Dermis microvascular lymphatic vessel endothelial cell (primary cell): ENCODE results near the gene CACNA1B. TPM values are rescaled to one million over a fixed set of nuclear protein-coding genes. Genes with fewer than 3 reads are reported as not detected.
"Not testable (repeated sequence)": the region's sequence is repeated elsewhere in the genome, so short reads cannot be mapped to it uniquely, and the experiment has no call there.

ENCODE experiments used
- DNase-seq, 2 donors: peaks; one replicate each; pipeline versions ENCODE4 v3.0.0 to v3.0.0-alpha.2; 2010; ENCODE audit warnings: low read depth in 2 of 2
- total RNA-seq: library from RNA; depleted of rRNA; stranded (reverse); fragments of >200 nt; gene quantifications from 2 replicates; pipeline ENCODE4 v1.2.1, GENCODE V29; 2014

CACNA1B gene
- total RNA-seq, 1 donor from 2014 or later: under 0.01 TPM

DNA sequence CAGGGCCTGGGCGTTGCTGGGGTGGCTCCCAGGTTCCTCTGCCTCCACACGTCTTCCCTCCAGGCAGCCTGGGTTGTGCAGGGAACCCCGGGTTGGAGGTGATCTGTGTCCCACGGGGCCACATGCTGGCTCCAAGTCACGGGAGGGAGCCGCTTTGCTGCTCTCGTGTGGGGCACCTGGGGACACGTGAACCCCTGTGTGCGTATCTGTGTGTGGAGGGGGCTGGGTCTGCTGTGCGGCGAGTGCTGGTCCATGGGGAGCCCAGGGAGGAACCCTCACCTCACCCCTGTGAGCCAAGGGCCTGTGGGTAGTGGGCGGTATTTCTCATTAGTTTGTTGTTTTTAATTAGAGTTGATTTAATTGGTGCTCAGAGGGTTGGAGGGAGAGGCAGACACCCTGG lies 7.5 kb downstream of the CACNA1B start:
- not testable (repeated sequence) for DNase-seq

DNA sequence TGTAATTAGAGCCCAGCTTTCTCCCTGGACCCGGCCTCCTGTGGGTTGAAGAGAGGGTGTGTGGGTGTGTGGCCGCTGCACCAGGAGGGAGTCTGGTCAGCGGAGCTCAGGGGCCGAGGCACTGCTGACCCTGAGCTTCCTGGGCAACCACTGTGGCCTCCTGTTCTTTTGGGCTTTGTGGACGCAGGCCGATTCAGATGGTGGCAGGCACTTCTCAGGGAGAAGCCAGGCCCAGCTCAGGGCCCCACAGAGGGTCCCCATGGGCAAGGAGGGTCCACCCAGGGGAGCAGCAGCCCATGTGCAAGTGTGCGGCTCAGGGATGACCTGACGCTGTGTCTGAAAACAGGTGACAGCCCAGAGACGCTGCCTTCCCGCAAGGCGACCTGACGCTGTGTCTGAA lies 11.0 kb downstream of the CACNA1B start:
- DNase-seq: not testable (repeated sequence)

DNA sequence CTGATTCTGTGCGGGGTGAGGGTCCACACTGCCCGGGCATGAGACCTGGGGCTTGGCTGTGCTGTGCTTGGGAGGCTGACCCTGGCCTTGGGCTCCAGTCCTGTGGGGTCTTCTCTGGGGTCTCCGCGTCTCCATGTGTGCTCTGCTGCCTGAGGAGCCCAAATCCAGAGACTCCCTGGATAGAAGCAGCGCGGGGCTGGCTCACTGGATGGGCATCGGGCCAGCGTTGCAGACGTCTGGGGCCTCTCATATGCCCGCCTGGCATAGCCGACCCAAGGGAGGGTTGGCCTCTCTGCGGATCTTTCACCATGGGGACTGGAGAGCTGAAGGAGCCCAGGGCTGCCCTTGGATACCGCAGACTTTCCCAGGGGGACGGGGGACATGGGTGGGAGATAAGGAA lies 12.4 kb downstream of the CACNA1B start:
- DNase-seq: not testable (repeated sequence)

DNA sequence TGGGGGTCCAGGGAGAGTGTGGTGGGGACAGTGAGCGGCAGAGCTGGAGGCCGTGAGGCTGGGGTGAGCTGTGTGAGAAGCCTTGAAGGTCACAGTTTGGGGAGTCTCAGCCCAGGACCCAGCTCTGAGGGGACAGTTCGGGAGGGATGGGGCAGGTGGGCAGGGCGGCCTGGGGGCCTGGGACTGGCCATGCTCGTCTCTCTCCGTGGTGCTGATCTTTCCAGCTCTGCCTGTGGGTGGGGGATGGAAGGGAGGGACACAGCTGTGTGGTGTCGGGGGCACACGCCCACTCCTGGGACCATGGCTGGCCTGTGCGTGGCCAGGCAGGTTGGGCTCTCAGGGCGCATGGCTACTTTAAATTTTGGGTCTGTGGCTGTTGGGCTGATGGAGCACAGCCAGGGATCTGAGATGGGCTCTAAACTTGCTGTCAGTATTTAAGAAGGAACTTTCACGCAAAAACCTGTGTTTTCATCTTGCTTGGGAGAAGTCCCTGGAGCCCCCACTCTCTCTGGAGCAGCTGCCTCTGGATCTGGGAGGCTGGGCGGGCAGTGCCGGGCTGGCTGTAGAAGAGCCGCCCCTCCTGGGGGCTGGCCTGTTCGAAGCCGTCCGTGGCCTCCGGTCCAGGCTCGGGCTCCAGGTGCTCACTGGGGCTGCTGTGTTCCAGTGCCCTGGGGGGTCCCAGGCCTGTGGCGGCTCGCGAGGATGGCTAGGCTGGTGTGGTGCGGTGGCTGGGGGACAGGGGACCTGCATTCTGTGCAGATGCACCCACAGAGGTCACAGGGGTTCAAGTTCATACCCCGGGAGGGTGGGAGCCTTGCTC lies 13.4 kb downstream of the CACNA1B start:
- DNase-seq: not testable (repeated sequence)

DNA sequence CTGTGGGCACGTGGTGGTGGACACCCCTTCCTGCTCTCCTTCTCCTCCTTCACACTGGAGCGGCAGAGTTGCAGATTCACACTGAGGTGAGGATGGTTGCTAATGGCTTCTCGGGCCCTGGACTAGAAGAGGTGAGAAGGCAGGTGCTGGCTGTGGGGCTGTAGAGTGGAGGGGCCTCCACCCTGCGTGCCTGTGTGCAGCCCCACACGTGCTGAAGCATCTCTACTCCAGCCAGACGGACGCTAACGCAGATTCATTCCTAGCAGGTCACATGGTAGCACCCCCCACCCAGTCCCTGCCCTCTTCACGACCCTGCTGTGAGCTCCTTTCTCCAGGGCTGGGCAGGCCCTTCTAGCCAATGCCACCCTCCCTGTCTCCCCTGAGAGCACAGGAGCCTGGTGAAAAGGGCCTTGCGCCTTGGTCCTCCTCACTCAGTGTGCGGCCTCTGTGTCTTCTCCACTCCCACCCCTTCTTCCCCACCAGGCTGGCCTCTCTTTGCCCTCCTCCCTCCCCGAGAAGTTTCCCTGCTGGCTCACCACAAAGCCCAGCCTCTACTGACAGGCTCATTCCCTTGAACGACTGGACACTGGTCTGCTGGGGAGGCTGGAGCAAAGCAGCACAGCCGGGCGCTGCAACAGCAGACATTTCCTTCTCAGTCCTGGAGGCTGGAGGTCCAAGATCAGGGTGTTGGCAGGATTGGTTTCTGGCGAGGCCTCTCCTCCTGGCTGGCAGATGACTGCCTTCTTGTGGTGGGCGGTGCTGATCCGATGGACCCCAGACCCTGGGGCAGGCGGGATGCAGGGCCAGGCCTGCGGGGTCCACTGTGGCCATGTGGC lies 14.2 kb downstream of the CACNA1B start:
- DNase-seq: no peak

DNA sequence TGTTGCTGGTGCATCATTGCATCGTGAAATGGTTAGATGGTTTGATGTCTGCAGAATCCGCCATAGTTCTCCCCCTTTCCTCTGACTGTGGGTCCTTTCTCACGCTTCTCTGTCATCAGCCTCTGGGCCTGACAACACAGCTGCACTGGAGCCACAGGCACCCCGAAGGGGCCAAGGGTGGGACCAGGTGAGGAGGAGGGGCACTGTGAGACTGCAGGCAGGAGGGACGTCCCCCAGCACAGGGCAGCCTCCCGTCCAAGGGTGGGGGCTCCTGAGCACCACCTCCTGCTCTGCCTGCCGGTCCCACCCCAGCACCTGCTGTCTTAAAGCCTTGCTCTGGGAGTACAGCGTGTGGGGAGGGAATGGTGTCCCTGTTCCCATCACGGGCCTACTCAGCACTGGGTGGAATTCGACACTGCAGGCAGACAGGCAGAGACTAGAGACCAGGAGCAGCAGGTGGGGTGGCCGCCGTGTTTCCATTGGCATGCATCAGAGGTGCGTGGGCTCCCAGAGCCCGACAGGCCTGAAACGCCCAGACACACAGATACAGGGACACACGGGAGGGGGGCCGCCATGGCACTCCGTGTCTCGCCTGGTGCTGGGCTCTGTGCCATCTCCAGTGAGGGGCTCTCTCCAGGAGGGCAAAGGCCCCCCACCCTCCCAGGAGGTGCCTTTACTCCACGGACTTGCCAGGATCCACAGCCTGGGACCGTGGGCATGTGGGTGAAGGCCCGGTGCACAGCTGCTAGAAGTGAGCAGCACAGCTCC lies 15.0 kb downstream of the CACNA1B start:
- DNase-seq: no peak

DNA sequence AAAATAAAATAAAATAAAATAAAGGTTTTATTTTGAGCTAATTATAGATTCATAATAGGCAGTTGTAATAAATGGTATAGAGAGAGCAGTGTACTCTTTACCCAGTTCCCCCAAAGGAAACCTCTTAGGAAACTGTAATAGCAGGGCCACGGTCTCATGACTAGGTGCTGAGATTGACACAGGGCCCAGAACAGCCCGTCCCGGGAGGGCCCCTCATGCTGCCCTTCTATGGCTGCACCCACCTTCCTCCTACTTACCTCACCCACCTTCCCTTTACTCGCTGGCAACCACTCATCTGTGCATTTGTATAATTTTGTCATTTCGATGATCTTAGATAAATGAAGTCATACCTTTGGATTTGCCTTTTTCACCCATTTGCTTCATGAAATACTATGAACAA lies 16.1 kb downstream of the CACNA1B start:
- DNase-seq: no peak

DNA sequence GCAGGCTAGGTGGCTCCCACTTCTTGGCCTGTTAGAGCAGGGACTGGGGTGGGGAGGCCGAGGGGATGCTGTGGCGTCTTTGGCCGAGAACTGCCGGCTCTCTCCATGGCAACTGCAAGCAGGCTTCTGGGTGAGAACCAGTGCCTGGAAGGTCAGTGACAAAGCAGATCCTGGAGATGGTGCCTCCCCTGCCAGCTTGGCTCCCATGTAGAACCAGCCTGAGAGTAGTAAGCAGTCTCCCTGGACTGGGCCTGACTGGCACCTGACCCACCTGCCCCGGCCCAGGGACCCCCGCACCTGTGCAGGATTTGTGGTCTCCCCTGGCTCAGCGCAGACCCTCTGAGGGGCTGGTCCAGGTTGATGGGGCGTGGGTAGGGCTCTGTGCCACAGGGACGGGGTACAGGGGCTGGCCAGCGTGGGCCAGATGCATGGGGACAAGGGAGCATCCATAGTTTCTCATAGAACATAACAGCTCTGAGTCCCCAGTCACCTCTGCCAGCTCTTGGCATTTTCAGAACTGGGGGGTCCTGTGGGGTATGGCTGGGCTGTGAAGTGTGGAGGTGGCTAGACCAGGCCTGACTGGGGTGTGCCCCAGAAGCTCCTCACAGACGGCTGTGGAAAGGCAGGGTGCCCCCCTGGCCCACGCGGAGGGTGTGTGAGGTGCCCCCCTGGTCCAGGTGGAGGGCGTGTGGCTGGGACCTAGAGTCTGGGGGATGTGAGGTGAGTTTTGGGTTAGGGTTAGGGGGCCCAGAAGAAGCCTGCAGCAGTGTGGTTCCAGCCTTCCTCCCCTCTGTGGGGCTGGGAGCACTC lies 22.2 kb downstream of the CACNA1B start:
- DNase-seq: no peak

DNA sequence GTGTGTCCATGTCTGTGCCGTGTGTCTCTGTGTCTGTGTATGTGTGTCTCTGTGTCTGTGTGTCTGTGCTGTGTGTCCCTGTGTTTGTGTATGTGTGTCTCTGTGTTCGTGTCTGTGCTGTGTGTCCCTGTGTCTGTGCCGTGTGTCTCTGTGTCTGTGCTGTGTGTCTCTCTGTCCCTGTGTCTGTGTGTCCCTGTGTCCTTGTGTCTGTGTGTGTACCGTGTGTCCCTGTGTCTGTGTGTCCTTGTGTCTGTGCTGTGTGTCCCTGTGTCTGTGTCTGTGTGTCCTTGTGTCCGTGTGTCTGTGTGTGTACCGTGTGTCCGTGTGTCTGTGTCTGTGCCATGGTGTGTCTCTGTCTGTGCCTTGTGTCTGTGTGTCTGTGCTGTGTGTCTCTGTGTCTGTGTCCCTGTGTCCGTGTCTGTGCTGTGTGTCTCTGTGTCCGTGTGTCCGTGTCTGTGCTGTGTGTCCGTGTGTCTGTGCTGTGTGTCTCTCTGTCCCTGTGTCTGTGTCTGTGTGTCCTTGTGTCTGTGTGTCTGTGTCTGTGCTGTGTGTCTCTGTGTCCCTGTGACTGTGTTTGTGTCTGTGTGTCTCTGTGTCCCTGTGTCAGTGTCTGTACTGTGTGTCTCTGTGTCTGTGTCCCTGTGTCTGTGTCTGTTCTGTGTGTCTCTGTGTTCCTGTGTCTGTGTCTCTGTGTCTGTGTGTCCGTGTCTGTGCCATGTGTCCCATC lies 23.2 kb downstream of the CACNA1B start:
- DNase-seq: no peak

DNA sequence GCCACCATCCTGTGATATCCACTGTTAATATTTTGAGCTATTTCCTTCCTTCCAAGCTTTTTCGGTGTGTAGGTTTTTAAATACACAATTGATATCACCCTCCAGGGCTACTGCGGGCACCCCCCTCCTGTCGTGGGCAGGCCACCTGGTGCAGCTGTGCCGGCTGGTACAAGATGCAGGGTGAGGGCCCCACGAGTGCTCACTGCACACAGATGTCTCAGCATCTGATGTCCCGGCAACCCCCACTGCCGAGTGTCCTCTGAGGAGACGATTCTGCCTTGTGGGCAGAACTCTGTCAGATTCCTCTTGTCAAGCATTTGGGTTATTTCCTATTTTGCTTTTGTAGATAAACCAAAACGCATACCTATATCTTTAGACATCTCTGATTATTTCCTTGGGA lies 25.1 kb downstream of the CACNA1B start:
- no peak for DNase-seq

DNA sequence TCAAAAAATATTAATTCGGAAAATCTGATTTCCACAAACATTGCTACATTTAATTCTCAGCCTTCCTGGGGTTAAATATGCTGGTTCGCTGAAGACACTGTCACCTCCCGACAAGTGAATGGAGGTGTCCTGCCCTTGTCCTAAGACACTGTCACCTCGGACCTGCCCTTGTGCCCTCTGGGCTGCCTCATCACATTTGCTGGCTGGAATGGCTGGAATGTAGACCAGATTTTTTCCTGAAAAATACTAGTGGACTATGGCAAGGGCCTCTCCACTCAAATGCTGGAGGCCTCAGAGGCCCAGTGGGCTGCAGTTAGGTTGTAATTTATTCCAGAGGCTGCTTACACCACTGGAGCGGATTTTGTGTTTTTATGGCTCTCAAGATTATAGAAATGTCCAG lies 28.2 kb downstream of the CACNA1B start:
- no peak for DNase-seq

DNA sequence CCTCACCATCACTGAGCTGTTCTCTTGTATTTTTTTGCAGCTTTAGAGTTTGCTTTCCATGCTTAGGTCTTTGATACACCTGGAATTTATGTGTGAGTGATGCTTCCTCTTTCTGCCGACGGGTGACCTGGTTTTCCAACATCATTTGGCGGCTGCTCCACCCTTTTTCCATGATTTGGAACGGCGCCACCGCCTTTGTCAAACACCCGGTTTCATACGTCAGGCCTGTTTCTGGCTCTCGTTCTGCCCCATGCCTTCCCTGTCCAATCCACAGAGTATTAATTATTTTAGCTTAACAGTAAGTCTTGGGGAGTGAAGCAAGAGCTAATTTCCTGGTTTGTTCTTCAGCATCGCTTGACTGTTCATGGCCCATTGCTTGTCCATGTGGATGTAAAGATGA lies 30.2 kb downstream of the CACNA1B start:
- DNase-seq: no peak

DNA sequence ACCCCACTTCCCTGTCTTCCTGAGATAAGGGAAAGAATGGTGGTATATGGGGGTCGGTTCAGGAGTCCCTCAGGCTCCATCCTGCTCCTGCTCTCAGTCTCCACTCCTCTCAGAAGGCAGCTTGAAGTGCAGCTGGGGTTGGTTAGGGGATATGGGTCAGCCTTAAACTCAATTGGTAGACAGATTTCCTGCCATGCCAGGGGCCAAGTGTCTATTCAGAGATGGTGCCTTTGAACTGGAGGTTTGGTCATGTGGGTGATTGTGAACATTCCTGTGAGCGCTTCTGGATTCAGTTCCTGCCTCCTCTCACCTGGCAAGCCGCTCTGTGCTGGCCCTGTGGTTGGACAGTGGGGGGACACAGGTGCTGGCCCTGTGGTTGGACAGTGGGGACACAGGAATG lies 35.1 kb downstream of the CACNA1B start:
- no peak for DNase-seq

DNA sequence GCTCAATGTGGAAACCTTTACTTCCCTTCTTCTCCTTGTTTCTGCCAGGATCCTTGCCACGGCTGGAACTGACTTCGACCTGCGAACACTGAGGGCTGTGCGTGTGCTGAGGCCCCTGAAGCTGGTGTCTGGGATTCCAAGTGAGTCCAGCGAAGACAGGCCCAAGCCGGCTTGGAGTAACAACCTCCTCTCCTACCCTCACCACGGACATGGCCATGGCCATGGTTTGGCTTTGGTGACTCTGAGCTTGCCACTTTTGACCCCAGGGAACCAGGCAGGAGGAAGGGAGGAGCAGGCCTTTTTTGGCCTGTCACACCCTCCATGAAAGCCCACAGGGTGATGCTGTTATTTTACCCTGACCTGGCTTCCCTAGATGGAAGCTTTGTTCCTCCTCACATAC lies 35.5 kb downstream of the CACNA1B start:
- DNase-seq: no peak

DNA sequence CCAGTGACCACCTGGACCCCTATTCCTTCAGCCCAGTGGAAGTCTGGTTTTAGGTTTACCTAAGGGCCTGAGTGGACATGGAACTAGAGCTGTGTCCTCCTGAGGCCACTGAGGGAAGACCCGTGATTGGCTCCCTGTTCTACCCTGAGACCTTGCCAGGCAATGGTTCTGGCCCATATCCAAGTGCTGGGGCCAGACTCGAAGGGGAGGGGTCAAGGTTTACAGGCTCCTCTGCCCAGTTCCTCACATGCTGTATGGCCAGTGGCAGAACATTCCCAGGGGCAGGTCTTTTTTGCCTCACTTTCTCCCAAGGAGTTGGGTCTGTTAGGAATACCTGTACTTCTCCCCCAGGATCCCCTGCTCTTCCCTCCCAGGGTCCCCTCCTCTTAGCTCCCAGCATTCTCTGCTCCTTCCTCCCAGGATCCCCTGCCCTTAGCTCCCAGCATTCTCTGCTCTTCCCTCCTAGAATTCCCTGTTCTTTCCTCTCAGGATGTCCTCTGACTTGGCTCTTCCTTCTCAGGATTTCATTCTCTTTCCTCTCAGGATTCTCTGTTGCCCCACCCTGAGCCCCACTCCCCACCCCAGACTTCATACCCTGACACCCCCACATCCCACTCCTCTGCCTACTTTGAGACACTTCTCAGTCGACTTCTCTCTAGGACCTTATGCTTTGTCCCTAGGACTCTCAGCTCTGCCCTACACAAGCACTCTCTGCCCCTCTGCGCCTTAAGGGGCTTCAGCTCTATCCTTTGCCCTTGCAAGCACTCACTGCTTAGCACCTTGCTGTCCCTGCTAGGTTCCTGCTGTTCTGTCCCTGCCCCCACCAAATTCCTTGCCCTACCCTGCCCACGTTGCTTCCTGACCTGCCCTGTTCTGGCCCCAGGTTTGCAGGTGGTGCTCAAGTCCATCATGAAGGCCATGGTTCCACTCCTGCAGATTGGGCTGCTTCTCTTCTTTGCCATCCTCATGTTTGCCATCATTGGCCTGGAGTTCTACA lies 36.5 kb downstream of the CACNA1B start:
- DNase-seq: no peak

DNA sequence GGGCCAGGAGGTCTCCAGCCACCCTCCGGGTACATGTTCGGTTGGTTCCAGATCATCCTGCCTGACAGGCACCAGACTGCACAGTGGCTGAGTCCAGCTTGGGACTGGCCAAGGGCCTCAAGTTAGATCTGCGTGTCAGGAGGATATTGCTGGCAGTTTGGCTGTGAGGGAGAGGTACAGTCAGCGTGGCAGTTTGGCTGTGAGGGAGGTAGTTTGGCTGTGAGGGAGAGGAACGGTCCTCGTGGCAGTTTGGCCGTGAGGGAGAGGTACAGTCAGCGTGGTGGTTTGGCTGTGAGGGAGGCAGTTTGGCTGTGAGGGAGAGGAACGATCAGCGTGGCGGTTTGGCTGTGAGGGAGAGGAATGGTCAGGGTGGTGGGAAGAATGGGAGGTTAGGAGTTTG lies 39.0 kb downstream of the CACNA1B start:
- DNase-seq: no peak

DNA sequence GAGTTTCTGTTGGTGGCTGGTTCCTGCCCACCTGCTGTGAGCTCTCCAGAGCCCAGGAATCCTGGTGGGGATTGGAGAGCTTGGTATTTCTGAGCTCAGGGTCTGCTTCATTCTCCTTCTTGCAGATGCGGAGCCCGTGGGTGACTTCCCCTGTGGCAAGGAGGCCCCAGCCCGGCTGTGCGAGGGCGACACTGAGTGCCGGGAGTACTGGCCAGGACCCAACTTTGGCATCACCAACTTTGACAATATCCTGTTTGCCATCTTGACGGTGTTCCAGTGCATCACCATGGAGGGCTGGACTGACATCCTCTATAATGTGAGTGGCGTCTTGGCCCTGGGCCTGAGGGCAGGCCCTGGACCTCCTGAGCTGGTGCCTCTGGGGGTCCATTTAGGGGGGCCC lies 39.5 kb downstream of the CACNA1B start:
- DNase-seq: no peak

DNA sequence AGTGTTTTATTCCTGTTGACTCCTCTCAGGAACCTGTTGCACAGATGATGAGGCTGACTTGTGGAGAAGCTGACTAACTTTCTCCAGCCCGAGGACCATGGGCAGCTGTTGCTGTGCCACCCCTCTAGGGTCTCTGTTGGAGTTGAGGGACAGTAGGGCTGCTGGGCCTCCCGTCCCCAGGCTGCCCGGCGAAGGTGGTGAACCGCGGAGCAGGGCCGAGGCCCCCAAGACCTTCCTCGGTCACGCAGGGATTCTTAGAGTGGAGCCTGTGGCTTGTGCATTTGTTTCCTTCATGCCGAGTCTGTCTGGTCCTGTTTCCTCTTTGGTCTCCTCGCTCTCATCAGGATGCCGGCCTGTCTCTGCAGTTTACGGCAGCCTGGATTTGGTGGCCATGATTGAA lies 40.2 kb downstream of the CACNA1B start:
- DNase-seq: no peak
